Colon (tissue), 2 donors: ENCODE data around the gene RAB36.

ENCODE experiments used
- FAIRE-seq: peaks from 2 replicates; lab custom pipeline; 2012; peaks lifted over from hg19 to GRCh38; lab: Jason Lieb, UNC
- donor health status: control.
- donor health status: control.

Gene RAB36

GRCh38 chr22:23108249-23109078 lies 36.8 kb upstream of the RAB36 start:
- FAIRE-seq, result no peak

DNA sequence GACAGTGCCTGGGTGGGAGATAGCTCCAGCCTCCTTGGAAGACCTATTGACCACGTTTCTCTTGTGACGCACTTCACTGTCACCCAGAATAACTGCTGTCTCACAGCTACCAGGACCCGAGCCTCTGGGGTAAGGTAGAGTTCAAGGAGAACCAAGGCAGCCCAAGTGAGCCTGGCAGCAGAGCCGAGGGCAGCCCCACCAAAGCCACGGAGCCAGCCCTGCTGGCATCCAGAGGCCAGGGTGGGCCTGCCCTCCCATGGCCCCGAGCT lies 36.3 kb upstream of the RAB36 start:
- FAIRE-seq, result no peak

- no peak for FAIRE-seq
Observed at GRCh38 chr22:23109441-23109978, 35.8 kb upstream of the RAB36 start.

GRCh38 chr22:23110190-23110921 lies 34.9 kb upstream of the RAB36 start:
- FAIRE-seq, result no peak

DNA sequence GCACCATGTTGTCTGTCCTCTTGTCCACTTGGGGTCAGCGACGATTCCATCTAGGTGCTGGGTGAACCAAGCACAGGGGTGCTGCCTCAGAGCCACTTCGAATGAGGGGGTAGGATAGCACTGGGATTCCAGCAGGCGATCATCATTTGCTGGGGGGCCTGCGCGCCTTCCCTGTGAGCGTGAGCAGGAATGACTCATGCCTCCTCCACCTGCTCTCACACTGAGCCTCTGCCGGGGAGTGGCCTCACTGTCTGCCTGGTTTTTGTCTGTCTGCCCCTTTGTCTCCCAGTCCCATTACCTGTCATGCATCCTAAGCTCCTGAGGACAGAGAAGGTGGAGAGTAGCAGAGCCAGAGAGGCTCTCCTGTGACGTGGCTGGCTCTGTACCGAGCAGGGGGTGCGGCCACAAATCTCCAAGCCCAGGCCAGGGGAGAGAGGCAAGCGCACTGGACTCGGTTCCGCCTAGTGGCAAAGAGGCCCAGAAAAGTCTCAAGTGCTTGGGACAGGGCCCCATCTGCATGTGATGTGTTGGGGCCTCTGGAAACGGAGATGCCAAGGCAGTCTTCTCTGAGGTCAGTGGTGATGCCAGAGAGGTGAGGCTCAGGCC lies 34.3 kb upstream of the RAB36 start:
- FAIRE-seq, result no peak

- no peak for FAIRE-seq
Observed at GRCh38 chr22:23112472-23113012, 32.7 kb upstream of the RAB36 start.

DNA sequence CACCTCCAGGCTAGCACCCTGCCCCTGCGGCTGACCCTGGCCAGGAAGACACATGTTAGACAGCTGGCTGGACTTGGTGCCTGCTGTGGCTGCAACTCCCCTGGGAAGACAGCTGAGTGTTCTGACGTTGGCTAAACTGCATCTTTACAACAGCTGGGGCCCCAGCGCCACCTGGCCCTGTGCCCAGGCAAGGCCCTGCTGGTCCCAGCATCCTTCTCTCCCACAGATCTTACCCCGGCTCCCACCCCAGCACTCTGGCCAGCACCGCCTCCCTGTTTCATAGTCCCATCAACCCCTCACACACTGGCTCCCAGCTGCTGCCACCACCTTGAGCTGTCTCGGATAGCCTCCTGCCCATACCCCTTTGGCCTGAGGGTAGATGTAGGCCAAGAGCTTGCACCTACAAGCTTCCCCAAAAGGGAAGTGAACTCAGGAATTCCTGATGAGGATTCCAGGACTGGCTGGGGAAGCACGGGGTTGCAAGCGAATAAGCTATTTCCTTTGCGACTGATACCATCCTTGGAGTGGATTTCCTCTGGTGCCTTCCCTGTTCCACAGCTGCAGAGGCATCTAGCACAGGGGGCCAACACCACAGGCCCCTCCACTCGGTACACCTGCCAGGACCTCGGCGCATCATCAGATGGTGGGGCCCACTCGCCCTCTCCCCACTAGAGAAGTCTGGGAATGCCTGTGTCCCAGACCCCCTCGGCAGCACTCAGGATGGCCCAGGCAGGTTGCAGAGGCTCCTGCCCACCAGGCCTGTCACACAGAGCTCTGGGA lies 32.0 kb upstream of the RAB36 start:
- no peak for FAIRE-seq

DNA sequence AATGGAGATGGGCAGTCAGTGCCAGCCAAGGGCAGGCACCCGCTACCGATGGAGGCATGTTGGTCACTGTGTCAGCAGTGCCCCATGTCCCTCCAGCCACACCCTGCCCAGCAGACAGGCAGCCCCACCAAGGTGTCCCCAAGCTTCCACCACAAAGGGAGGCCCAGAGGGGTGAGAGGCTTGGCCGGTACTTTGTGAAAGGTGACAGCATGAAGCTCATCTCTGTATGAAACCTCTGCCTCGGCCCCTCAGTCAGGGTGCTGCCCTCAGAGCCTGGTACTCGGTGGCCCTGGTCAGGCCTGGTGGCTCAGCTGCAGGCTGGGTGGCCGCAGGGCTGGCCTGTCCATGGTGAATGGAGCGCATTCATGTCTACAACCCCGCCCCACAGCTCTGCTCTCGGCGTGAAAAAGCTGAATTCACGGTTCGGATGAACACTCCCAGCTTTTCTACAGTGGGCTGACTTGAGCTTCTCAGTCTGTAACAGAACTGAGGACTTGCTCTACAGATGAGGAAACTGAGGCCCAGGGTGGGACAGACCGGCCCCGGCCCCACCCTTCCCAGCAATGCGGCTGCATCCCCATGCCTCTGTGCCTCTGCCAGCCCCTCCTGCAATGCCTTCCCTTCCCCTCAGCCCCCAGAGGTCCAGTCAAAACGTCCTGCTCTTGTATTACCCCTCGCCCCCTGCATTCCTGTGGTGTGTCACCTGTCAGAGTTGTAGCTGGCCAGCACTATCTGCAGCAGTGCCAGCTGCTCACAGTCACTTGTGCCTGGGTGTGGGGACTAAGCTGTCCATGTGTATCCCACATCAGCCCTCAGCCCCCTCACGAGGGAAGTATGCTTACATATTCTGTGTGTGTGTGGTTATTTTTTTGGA lies 31.2 kb upstream of the RAB36 start:
- no peak for FAIRE-seq

- FAIRE-seq, result no peak
Observed at GRCh38 chr22:23114721-23115020, 30.6 kb upstream of the RAB36 start.

DNA sequence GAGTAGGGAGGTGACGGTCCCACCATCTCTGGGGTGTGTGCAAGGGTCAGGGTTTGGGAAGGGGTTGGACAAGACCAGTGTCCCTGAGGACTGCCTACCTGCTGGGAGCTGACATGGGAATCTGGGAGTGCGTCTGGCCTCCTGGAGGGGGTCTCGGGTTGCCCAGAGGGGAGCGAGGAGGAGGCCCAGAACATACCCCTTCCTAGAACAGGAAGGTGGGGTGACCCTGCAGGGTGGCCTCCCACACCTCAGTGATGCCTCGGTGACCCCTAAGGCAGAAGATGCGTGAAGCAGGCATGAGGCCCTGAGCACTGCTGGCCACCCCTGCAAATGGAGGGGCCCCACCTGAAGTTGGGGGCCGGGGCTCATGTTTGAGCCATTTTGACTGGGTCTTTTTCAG lies 29.9 kb upstream of the RAB36 start:
- no peak for FAIRE-seq

DNA sequence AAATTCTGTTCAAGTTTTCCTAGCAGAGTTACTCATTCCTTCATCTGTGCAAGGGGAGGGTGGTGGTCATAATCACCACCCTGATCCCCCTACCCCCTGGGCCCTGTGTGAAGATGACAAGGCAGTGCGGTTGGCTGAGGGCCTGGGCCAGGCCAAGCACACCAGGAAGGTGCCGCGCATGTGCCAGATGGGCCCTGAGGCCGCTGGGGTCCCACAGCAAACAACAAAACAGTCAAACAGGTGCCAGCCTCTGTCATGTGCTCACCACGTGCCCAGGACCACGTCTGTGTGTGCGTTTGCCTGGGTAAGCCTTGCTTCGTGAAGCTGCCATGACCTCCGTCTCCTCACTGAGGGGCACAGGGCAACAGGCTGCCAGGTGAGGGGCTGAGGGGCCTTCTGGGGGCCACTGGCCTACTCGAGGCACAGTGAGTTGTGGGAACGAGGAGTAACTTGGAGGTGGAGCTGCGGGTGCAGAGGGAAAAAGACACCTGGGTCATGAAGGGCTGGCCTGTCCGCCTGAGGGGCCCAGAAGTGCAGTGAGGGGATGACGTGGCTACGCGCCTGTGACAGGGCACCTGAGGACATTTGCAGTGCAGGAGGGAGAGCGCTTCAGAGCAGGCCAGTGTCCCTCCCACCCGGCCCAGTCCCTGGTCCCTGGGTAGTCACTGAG lies 29.3 kb upstream of the RAB36 start:
- FAIRE-seq, result no peak

DNA sequence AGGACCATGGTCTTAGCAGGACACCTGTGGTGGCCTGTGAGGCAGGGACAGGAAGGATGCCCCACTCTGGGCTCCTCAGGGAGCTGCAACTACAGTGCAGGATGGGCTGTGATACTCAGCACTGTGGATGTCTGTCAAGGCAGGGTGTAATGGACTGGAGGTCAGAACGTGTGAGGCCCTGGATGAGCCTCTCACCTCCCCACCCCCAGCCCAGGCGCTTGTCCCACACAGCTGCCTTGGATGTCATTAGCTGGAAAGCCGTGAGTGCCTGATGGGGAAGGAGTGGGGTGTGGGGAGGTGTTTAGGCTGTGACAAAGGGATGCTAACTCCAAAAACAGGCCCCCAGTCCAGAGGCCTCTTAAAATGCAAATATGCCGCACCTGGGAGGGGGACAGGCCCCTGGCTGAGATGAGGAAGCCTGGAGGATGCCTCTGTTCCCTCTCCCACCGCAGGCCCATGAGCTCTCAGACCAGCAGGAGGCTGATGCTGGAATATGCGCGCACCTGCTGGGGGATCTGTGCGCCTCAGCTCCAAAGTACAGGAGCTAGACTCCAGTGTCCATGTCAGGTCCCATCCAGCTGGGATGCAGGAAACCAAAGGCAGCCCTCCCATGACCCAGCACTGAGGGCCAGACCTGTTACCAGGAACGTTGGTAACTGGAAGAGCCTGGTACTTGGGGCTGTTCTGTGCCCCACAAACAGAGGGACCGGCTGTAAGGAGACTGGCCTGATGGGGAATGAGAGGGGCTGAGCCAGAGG lies 28.6 kb upstream of the RAB36 start:
- FAIRE-seq, result no peak

DNA sequence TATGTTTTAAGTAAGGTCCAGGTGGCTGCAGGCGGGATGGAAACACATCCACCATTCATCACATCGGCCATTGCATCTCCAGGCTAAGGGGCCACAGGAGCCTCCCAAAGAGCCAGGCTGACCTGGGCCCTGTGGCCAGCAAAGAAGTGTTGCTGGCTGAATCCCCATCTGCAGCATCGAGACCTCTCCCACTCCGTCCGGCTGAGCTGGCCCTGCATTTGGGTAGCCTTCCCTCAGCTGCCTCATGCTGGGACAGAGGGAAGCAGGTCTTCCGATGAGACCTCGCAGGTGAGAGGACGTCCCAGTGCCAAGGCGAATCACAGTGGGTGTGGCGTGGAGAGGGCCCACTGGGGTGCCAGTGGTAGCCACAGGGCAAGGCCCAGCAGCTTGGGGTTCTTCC lies 28.0 kb upstream of the RAB36 start:
- no peak for FAIRE-seq

DNA sequence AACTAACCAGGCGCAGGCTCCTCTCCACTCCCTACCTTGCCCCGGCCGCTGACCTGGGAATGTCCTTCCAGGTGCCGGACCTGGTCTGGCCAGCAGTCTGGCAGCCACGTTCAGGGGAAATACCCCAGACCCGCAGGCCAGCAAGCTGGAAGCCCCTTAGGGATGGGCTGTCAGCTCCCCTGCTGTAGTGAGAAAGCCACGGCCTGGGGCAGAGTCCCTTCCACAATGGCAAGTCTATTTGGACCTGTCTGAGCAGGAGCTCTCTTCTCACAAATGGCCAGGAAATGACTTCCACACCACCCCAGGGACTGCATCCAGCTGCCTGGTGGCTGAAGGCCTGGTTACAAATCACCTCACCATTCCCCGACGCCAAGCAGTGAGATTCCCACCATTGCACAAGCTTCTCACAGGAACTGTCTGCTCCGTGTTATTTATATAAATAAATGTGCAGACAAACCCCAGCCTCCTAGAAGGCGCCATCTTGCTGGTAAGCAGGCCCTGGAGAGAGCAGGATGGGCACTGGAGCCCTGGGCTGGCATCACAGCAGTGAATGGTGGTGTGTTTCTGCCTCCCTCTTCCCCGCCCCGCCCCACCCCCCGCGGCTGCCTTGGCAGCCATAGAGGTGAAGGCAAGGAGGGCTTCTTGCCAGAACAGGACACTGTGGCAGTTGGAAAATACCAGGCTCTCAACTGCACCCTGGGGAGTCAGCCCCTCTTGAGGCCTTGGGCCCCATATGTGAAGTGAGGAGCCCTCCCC lies 27.2 kb upstream of the RAB36 start:
- FAIRE-seq, result no peak

GRCh38 chr22:23118647-23119493 lies 26.4 kb upstream of the RAB36 start:
- no peak for FAIRE-seq

- no peak for FAIRE-seq
Observed at GRCh38 chr22:23119494-23120414, 25.5 kb upstream of the RAB36 start.

- no peak for FAIRE-seq
Observed at GRCh38 chr22:23120415-23120899, 24.8 kb upstream of the RAB36 start.
